RWPE2 (cell line): ENCODE results near the gene TUBA3E.
"Not testable (repeated sequence)": the region's sequence is repeated elsewhere in the genome, so short reads cannot be mapped to it uniquely, and the experiment has no call there.

Experiments used
- ATAC-seq: fragments of 200-7000 bp; cut with Tn5 transposase; 3 replicates; pipeline ENCODE4 v1.9.1; 2021; ENCODE audit warnings: low read depth
- DNase-seq: peaks from one replicate; pipeline ENCODE4 v3.0.0-alpha.2; 2020; ENCODE audit warnings: low spot score
- H3K27ac ChIP-seq: fragments of 450-650 bp; 2 replicates; pipeline ENCODE4 v1.5.1; 2017; ENCODE audit warnings: mild to moderate bottlenecking; ENCODE audit not compliant: poor library complexity, severe bottlenecking
- H3K27me3 ChIP-seq: fragments of 250-450 bp; sonication (Bioruptor Pico); 2 replicates; pipeline ENCODE4 v1.5.1; 2021; ENCODE audit warnings: mild to moderate bottlenecking, moderate library complexity; ENCODE audit not compliant: insufficient read depth, poor library complexity, severe bottlenecking
- H3K36me3 ChIP-seq: fragments of 250-450 bp; sonication (Bioruptor Pico); 2 replicates; pipeline ENCODE4 v1.5.1; 2020; ENCODE audit warnings: low read depth, mild to moderate bottlenecking, moderate library complexity
- H3K4me1 ChIP-seq: fragments of 250-450 bp; sonication (Bioruptor Pico); 2 replicates; pipeline ENCODE4 v1.5.1; 2021; ENCODE audit warnings: mild to moderate bottlenecking, moderate library complexity; ENCODE audit not compliant: insufficient read depth, poor library complexity, severe bottlenecking
- H3K4me3 ChIP-seq: fragments of 250-450 bp; sonication (Bioruptor Pico); 2 replicates; pipeline ENCODE4 v1.5.1; 2021; ENCODE audit warnings: mild to moderate bottlenecking, moderate library complexity; ENCODE audit not compliant: severe bottlenecking
- H3K9me3 ChIP-seq: fragments of 250-450 bp; sonication (Bioruptor Pico); 2 replicates; pipeline ENCODE4 v1.5.1; 2021; ENCODE audit warnings: mild to moderate bottlenecking, moderate library complexity; ENCODE audit not compliant: severe bottlenecking
- TF ChIP-seq, protein P1 (sequence below): fragments of 450-650 bp; IDR thresholded peaks from one replicate; pipeline ENCODE4 v1.5.1; 2017; ENCODE audit warnings: mild to moderate bottlenecking, moderate library complexity; ENCODE audit not compliant: poor library complexity, severe bottlenecking

TUBA3E gene

DNA sequence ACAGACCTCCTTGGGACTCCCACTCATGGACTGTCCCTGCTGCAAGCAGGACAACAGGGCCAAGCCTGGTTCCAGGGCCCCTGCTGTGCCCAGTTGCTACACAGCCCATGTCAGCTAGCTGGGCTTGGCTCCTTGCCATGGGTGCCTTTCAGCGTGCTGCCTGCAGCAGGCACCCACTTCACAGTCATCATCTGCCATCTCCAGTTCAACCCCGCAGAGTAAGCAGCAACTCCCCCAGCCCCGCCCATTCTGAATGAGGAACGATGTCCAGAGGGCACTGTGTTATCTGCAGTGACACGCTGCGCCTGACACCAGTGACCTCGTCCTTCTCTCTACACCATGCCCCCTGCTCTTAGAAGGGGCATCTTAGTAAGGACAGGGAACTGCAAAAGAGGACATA lies 4.3 kb upstream of the TUBA3E start:
- not testable (repeated sequence) for H3K9me3 ChIP-seq, H3K27ac ChIP-seq, H3K27me3 ChIP-seq, H3K4me3 ChIP-seq, DNase-seq, H3K36me3 ChIP-seq, ATAC-seq, H3K4me1 ChIP-seq

DNA sequence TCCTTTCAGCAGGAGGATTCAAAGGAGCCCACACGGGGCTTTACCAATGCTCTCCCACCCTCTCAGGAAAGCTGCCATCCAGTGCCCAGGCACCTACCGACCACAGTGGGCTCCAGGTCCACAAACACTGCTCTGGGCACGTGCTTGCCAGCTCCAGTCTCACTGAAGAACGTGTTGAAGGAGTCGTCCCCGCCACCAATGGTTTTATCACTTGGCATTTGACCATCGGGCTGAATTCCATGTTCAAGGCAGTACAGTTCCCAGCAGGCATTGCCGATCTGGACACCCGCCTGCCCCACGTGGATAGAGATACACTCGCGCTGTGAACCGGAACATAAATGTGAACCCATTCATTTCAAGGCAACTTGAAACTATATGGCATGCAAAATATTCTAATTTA lies 2.2 kb downstream of the TUBA3E start:
- not testable (repeated sequence) for H3K27me3 ChIP-seq, H3K4me1 ChIP-seq, DNase-seq, H3K9me3 ChIP-seq, ATAC-seq, H3K36me3 ChIP-seq, H3K4me3 ChIP-seq, H3K27ac ChIP-seq

DNA sequence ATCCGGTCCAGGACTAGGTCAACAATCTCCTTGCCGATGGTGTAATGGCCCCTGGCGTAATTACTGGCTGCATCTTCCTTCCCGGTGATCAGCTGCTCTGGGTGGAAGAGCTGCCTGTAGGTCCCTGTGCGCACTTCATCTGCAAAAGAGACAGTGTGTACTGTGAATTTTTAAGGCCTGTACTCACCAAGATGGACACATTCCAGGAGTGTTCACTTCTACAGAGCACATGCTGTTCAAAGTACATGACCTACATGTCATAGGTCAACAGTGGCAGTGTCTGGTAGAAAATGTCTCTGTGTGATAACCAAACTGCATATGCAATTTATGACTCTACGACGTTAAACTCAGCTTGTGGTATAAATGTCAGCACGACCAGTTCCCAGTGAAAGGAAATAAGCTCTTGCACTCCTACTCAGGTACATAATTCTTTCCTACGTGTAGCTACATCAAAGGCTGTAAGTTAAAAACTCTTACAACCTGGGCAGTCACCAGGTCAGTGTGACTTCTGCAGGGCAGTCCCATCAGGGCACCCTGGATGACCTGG lies 3.1 kb downstream of the TUBA3E start:
- H3K4me1 ChIP-seq, ATAC-seq, H3K4me3 ChIP-seq, H3K27me3 ChIP-seq, H3K27ac ChIP-seq, H3K36me3 ChIP-seq, H3K9me3 ChIP-seq, DNase-seq: not testable (repeated sequence)

DNA sequence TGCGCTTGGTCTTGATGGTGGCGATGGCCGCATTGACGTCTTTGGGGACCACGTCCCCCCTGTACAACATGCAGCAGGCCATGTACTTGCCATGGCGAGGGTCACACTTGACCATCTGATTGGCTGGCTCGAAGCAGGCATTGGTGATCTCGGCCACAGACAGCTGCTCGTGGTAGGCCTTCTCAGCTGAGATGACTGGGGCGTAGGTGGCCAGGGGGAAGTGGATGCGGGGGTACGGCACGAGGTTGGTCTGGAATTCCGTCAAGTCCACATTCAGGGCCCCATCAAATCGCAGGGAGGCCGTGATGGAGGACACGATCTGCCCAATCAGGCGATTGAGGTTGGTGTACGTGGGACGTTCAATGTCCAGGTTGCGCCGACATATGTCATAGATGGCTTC lies 4.4 kb downstream of the TUBA3E start:
- not testable (repeated sequence) for H3K9me3 ChIP-seq, H3K27me3 ChIP-seq, H3K36me3 ChIP-seq, H3K4me3 ChIP-seq, ATAC-seq, DNase-seq, H3K27ac ChIP-seq, H3K4me1 ChIP-seq

DNA sequence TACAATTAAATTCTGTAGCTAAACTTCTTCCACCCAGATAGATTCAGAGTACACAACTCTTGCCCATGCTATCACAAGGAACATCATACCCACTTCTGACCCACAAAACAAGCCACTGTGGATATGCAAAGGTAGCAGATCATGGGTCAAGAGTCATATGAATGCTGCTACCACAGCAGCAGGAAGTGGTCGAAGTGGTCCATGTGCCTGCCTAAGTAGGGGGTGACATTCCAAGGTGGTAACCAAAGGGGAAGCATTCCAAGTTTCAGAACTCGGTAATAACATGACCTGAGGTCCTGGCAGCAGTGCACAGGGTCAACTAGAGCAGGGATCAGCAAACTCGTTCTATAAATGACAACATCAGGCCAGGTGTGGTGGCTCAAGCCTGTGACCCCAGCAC lies 5.8 kb downstream of the TUBA3E start:
- H3K4me3 ChIP-seq, H3K27ac ChIP-seq, H3K4me1 ChIP-seq, H3K9me3 ChIP-seq, H3K36me3 ChIP-seq, DNase-seq, H3K27me3 ChIP-seq, ATAC-seq: not testable (repeated sequence)

DNA sequence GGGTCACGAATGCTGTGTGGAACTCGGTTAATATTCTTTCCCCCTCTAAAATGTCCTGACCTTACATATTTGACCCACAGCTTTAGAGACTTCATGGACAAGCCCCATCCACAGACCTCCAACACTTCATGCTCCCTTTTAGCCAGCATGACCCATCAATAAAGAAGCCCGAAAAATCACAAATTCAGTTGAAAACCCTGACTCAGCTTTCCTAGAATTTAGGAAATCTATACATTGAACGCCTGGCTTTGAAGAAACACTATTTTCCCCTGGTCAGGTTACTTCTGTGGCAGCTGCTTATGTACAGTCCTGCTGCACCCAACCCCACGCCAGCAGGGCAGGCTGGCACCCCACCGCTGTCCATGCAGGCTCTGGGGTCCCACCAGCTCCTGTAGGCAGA lies 6.9 kb downstream of the TUBA3E start:
- not testable (repeated sequence) for H3K9me3 ChIP-seq, H3K27me3 ChIP-seq, H3K4me1 ChIP-seq, ATAC-seq, H3K36me3 ChIP-seq, H3K4me3 ChIP-seq, H3K27ac ChIP-seq, DNase-seq

DNA sequence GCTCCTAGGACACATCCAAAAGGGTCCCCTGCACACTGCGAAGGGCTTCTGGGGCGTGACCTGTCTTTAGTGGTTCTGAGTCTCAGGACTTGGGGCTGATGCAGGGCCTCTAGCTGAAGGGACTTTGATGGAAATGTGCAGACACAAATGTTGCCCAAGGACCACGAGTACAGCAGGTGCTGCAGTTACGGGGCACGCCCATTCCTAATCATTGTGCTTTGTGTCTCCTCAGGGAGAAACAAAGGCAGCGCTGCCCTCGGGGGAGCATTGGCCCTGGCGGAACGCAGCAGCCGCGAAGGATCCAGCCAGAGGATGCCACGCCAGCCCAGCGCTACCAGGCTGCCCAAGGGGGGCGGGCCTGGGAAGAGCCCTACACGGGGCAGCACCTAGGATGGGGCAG lies 8.0 kb downstream of the TUBA3E start:
- TF ChIP-seq, protein P1, sequence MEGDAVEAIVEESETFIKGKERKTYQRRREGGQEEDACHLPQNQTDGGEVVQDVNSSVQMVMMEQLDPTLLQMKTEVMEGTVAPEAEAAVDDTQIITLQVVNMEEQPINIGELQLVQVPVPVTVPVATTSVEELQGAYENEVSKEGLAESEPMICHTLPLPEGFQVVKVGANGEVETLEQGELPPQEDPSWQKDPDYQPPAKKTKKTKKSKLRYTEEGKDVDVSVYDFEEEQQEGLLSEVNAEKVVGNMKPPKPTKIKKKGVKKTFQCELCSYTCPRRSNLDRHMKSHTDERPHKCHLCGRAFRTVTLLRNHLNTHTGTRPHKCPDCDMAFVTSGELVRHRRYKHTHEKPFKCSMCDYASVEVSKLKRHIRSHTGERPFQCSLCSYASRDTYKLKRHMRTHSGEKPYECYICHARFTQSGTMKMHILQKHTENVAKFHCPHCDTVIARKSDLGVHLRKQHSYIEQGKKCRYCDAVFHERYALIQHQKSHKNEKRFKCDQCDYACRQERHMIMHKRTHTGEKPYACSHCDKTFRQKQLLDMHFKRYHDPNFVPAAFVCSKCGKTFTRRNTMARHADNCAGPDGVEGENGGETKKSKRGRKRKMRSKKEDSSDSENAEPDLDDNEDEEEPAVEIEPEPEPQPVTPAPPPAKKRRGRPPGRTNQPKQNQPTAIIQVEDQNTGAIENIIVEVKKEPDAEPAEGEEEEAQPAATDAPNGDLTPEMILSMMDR = no peak
- Histone ChIP-seq H3K4me3 (no peak overlapping the region), H3K27me3 (no peaks in the 10 kb centered on the region), H3K9me3 (no peaks in the 10 kb centered on the region), H3K4me1 (no peaks in the 10 kb centered on the region), H3K27ac (no peak overlapping the region), H3K36me3 (no peaks in the 10 kb centered on the region)
- no peak for DNase-seq
- ATAC-seq = no peak

DNA sequence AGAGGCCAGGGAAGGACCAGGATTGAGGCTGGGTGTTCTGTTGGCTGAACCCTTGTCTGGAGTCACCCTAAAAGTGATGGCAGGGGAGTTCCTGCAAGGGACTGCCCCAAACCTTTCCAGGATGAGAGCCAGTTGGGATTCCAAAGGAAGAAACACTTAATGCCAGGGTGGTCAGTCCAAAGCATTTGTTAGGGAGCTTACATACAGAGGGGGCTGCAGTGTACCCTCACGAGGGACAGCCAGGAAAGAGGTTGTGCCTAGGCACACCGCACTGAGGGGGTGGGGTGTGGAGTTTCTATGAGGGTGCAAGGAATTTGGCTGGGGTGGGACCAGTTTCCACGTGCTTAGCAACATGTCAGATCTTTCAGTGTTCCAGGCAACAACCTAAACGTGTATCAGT lies 9.3 kb downstream of the TUBA3E start:
- H3K4me3 ChIP-seq, H3K36me3 ChIP-seq, DNase-seq, H3K9me3 ChIP-seq, H3K27ac ChIP-seq, H3K27me3 ChIP-seq, ATAC-seq, H3K4me1 ChIP-seq: not testable (repeated sequence)

DNA sequence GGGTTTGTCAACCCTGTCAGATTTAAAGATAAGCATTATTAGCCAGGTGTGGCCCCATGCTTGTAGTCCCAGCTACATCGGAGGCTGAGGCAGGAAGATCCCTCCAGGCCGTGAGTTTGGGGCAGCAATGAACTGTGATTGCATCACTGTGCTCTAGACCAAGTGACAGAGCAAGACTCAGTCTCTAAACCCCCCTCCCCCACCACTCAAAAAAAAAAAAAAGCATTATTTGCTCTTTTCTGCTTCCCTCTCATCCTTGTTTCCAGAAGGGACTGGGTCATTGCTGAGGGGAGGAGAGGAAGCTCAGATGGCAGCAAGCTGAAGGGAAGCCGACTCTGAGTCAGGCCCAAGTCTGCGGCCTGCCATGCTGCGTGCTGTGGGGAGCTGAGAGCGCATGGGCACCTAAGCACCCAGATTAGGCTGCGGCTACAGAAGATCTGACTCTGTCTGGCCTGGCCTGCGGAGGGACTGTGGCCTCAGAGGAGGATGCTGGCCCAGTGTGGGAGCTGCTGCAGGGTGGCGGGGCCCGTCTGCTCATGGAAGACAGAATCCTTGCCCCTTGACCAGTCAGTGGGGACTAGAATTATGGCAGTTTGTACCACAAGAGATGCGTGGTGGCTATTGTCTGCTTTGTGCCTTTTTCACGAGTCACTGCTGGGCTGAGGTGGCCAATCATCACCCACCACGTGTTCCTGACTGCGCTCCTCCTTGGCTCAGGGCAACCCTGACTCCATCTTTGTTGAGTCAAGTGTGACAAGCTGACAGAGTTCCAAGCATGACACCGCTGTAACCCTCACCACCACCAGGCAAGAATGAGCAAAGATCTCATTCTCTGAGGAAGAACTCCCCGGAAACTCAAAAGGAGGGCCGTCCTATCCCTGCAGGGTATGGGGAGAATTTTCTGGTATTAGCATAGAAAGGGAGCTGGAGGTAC lies 10.1 kb downstream of the TUBA3E start:
- H3K4me3 ChIP-seq, ATAC-seq, H3K27ac ChIP-seq, H3K36me3 ChIP-seq, DNase-seq, H3K27me3 ChIP-seq, H3K9me3 ChIP-seq, H3K4me1 ChIP-seq: not testable (repeated sequence)
